SK-N-SH treated with all-trans-retinoic acid at 6 μM for 48 hours (cell line): Measurements from ENCODE around the gene MEG3.

Source experiments
- ATAC-seq: fragments of 200-7000 bp; cut with Tn5 transposase; 3 replicates; pipeline ENCODE4 v1.9.1; 2020; ENCODE audit warnings: mild to moderate bottlenecking, moderate library complexity
- ARNTL ChIP-seq: fragments of 450-650 bp; formaldehyde crosslinking; IDR thresholded peaks from 2 replicates; pipeline ENCODE4 v1.5.0; 2020; ENCODE audit warnings: low read depth, mild to moderate bottlenecking, moderate library complexity, borderline replicate concordance
- BACH2 ChIP-seq: fragments of 250-450 bp; sonication (Bioruptor Pico); IDR thresholded peaks from 2 replicates; pipeline ENCODE4 v1.9.0; 2021; ENCODE audit warnings: mild to moderate bottlenecking, borderline replicate concordance
- ESRRG ChIP-seq: fragments of 250-450 bp; sonication (Bioruptor Pico); IDR thresholded peaks from 2 replicates; pipeline ENCODE4 v1.6.1; 2021; ENCODE audit warnings: mild to moderate bottlenecking
- GLIS3 ChIP-seq: fragments of 250-450 bp; sonication (Bioruptor Pico); IDR thresholded peaks from 2 replicates; pipeline ENCODE4 v1.5.0; 2020; ENCODE audit warnings: mild to moderate bottlenecking, moderate library complexity
- ISL1 ChIP-seq: fragments of 250-450 bp; sonication (Bioruptor Pico); IDR thresholded peaks from 2 replicates; pipeline ENCODE4 v2.1.2; 2022; ENCODE audit warnings: mild to moderate bottlenecking, moderate library complexity
- OSR1 ChIP-seq: fragments of 250-450 bp; sonication (Bioruptor Pico); IDR thresholded peaks from 2 replicates; pipeline ENCODE4 v1.8.0; 2022; ENCODE audit warnings: moderate library complexity, mild to moderate bottlenecking, inconsistent platforms
- PPARA ChIP-seq: fragments of 250-450 bp; sonication (Bioruptor Pico); IDR thresholded peaks from 2 replicates; pipeline ENCODE4 v1.5.0; 2020; ENCODE audit warnings: mild to moderate bottlenecking, borderline replicate concordance
- RARB ChIP-seq: fragments of 250-450 bp; sonication (Bioruptor Pico); IDR thresholded peaks from 2 replicates; pipeline ENCODE4 v1.8.0; 2021; ENCODE audit warnings: mild to moderate bottlenecking, moderate library complexity
- SNAI2 ChIP-seq: fragments of 250-450 bp; sonication (Bioruptor Pico); IDR thresholded peaks from 2 replicates; pipeline ENCODE4 v1.5.0; 2020; ENCODE audit warnings: mild to moderate bottlenecking, moderate library complexity
- TCF4 ChIP-seq: fragments of 250-450 bp; sonication (Bioruptor Pico); IDR thresholded peaks from 2 replicates; pipeline ENCODE4 v1.8.0; 2021; ENCODE audit warnings: mild to moderate bottlenecking, moderate library complexity, borderline replicate concordance
- TOX ChIP-seq: fragments of 250-450 bp; sonication (Bioruptor Pico); IDR thresholded peaks from 2 replicates; pipeline ENCODE4 v1.8.0; 2021; ENCODE audit warnings: mild to moderate bottlenecking, moderate library complexity, borderline replicate concordance
- ZFP3 ChIP-seq: fragments of 250-450 bp; sonication (Bioruptor Pico); IDR thresholded peaks from 2 replicates; pipeline ENCODE4 v1.5.0; 2020; ENCODE audit warnings: mild to moderate bottlenecking, moderate library complexity
- ZFP30 ChIP-seq: fragments of 450-650 bp; formaldehyde crosslinking; IDR thresholded peaks from 2 replicates; pipeline ENCODE4 v1.5.0; 2022; ENCODE audit warnings: mild to moderate bottlenecking, moderate library complexity
- ZNF70 ChIP-seq: fragments of 450-650 bp; formaldehyde crosslinking; IDR thresholded peaks from 2 replicates; pipeline ENCODE4 v1.5.0; 2020; ENCODE audit warnings: mild to moderate bottlenecking, moderate library complexity
- ZNF8 ChIP-seq: fragments of 450-650 bp; formaldehyde crosslinking; IDR thresholded peaks from 2 replicates; pipeline ENCODE4 v1.5.0; 2020; ENCODE audit warnings: mild to moderate bottlenecking, moderate library complexity
- TF ChIP-seq, protein P1 (sequence below): fragments of 250-450 bp; sonication (Bioruptor Pico); IDR thresholded peaks from 2 replicates; pipeline ENCODE4 v1.8.0; 2020; ENCODE audit warnings: mild to moderate bottlenecking, moderate library complexity, borderline replicate concordance
- TF ChIP-seq, protein P2 (sequence below): fragments of 250-450 bp; sonication (Bioruptor Pico); IDR thresholded peaks from 2 replicates; pipeline ENCODE4 v1.5.1; 2020; ENCODE audit warnings: low read depth, mild to moderate bottlenecking, moderate library complexity
- TF ChIP-seq, protein P3 (sequence below): fragments of 250-450 bp; sonication (Bioruptor Pico); IDR thresholded peaks from 2 replicates; pipeline ENCODE4 v1.5.0; 2020; ENCODE audit warnings: mild to moderate bottlenecking, moderate library complexity
- TF ChIP-seq, protein P4 (sequence below): fragments of 250-450 bp; sonication (Bioruptor Pico); IDR thresholded peaks from 2 replicates; pipeline ENCODE4 v1.5.1; 2021; ENCODE audit warnings: mild to moderate bottlenecking, moderate library complexity
- TF ChIP-seq, protein P5 (sequence below): fragments of 250-450 bp; sonication (Bioruptor Pico); IDR thresholded peaks from 2 replicates; pipeline ENCODE4 v1.8.0; 2021; ENCODE audit warnings: low read depth, mild to moderate bottlenecking, moderate library complexity, borderline replicate concordance

The MEG3 gene

DNA sequence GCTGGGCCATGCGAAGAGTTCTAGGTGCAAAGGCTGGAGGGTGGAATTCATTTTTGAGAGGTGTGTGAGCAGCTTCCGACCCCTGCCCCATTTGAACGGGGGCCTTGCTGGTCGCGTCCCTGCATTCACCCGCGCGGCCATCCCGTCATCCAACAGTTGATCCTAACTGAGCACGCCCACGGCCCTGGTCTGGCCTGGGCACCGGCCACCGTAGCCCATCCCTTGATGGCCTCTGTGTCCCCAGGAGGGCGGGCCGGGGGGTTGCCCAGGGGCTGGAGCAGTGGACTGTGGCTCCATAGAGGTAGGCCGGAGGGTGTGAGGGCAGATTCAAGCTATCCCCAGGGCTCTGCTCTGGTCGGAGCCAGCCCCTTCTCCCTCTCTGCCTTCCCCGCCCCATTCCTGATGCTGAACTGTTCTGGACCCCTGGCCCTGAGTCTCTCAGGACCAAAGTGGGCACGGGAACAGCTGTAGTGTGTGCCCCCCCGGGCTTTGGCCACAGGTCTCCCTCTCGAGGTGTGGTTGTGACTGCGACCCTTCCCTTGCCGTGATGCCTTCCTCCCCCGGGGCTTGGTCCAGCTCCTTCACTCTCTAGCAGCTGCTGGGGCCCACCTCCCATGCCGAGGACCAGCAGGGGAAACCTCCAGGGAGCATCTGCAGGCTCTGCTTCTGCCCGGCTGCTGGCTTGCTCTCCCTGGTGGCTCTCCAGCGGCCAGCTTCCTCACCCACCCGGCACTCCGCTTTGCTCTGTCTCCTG lies 9.1 kb downstream of the MEG3 start (continued):
- TF ChIP-seq, protein P1, sequence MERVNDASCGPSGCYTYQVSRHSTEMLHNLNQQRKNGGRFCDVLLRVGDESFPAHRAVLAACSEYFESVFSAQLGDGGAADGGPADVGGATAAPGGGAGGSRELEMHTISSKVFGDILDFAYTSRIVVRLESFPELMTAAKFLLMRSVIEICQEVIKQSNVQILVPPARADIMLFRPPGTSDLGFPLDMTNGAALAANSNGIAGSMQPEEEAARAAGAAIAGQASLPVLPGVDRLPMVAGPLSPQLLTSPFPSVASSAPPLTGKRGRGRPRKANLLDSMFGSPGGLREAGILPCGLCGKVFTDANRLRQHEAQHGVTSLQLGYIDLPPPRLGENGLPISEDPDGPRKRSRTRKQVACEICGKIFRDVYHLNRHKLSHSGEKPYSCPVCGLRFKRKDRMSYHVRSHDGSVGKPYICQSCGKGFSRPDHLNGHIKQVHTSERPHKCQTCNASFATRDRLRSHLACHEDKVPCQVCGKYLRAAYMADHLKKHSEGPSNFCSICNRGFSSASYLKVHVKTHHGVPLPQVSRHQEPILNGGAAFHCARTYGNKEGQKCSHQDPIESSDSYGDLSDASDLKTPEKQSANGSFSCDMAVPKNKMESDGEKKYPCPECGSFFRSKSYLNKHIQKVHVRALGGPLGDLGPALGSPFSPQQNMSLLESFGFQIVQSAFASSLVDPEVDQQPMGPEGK (CRISPR knock-in tag) = no peak
- TF ChIP-seq ZFP3 (CRISPR knock-in tag) (no peak), RARB (no peak), ZFP30 (CRISPR knock-in tag) (no peak), TOX (CRISPR knock-in tag) (no peak)
- TF ChIP-seq, all 23 proteins: peak for 0

DNA sequence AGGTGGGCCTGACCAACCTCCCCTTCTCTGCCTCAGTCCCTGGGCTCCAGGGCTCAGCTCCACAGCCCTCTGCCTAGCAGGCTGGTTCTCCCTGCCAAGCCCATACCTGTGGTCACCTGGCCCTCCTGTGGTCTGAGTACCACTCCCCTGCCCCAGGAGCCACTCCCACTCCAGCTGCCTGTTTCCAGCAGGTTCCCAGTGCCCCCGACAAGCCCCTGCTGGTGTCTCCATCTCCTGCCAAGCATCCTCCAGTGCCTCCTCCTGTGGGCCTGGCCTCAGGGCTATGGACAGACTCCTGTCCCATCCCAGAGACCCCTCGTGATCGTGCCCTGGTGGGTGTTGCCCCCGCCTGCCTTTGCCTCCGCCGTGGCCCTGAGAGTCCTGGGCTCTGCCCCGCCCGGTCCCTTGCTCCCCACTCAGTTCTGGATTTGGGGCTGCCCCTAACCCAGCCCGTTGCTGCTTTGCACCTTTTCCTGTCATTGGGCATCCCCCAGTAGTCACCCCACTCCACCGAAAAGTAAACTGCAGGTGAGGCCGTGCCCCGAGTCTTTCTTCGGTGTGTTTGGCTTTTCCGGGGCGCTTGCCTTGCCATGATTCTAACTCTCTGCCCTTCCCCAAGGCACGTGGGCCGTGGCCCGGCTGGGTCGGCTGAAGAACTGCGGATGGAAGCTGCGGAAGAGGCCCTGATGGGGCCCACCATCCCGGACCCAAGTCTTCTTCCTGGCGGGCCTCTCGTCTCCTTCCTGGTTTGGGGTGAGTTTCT lies 9.8 kb downstream of the MEG3 start:
- TF ChIP-seq ISL1 (no peak), ZNF70 (CRISPR knock-in tag) (no peak), PPARA (no peak), ZFP30 (CRISPR knock-in tag) (no peak), TCF4 (CRISPR knock-in tag) (no peak), RARB (no peak), SNAI2 (CRISPR knock-in tag) (no peak), ZNF8 (no peak)
- TF ChIP-seq, protein P2, sequence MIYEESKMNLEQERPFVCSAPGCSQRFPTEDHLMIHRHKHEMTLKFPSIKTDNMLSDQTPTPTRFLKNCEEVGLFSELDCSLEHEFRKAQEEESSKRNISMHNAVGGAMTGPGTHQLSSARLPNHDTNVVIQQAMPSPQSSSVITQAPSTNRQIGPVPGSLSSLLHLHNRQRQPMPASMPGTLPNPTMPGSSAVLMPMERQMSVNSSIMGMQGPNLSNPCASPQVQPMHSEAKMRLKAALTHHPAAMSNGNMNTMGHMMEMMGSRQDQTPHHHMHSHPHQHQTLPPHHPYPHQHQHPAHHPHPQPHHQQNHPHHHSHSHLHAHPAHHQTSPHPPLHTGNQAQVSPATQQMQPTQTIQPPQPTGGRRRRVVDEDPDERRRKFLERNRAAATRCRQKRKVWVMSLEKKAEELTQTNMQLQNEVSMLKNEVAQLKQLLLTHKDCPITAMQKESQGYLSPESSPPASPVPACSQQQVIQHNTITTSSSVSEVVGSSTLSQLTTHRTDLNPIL (CRISPR knock-in tag) = no peak
- no peak for ATAC-seq

DNA sequence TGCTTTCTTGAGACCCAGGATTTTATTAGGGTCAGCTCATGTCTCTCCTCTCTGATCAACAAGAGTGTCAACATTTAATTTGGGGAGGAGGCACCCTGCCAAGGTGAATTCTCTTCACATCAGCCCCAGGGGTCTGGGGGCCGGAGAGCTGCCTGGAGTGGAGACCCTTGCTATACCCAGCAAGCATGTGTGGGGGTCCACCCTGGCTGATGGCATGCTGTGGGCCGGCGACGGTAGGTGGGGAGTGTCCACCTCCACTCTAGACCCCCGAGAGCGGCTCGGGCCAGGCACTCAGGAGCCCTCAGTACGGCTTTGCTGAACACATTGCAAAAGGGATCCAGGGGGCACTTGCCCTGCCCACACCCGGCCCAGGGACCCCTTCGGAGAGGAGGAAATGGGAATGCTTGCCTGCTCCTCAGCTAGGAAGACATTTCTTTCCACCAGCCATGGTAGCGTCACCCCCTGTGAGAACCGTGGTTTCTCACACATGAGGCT lies 10.4 kb downstream of the MEG3 start:
- ATAC-seq = no peak
- no peak for TF ChIP-seq ESRRG (CRISPR knock-in tag)
- TF ChIP-seq PPARA = no peak
- TF ChIP-seq RARB = no peak
- no peak for TF ChIP-seq ZFP30 (CRISPR knock-in tag)
- TF ChIP-seq ZNF8 = no peak
- no peak for TF ChIP-seq ARNTL
- TF ChIP-seq ZFP3 (CRISPR knock-in tag) = no peak
- TF ChIP-seq, protein P3, sequence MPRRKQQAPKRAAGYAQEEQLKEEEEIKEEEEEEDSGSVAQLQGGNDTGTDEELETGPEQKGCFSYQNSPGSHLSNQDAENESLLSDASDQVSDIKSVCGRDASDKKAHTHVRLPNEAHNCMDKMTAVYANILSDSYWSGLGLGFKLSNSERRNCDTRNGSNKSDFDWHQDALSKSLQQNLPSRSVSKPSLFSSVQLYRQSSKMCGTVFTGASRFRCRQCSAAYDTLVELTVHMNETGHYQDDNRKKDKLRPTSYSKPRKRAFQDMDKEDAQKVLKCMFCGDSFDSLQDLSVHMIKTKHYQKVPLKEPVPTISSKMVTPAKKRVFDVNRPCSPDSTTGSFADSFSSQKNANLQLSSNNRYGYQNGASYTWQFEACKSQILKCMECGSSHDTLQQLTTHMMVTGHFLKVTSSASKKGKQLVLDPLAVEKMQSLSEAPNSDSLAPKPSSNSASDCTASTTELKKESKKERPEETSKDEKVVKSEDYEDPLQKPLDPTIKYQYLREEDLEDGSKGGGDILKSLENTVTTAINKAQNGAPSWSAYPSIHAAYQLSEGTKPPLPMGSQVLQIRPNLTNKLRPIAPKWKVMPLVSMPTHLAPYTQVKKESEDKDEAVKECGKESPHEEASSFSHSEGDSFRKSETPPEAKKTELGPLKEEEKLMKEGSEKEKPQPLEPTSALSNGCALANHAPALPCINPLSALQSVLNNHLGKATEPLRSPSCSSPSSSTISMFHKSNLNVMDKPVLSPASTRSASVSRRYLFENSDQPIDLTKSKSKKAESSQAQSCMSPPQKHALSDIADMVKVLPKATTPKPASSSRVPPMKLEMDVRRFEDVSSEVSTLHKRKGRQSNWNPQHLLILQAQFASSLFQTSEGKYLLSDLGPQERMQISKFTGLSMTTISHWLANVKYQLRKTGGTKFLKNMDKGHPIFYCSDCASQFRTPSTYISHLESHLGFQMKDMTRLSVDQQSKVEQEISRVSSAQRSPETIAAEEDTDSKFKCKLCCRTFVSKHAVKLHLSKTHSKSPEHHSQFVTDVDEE = no peak
- TF ChIP-seq, protein P1 (CRISPR knock-in tag) = no peak
- no peak for TF ChIP-seq BACH2
- TF ChIP-seq OSR1 (CRISPR knock-in tag) = no peak
- TF ChIP-seq GLIS3 (CRISPR knock-in tag) = no peak
- TF ChIP-seq, protein P4, sequence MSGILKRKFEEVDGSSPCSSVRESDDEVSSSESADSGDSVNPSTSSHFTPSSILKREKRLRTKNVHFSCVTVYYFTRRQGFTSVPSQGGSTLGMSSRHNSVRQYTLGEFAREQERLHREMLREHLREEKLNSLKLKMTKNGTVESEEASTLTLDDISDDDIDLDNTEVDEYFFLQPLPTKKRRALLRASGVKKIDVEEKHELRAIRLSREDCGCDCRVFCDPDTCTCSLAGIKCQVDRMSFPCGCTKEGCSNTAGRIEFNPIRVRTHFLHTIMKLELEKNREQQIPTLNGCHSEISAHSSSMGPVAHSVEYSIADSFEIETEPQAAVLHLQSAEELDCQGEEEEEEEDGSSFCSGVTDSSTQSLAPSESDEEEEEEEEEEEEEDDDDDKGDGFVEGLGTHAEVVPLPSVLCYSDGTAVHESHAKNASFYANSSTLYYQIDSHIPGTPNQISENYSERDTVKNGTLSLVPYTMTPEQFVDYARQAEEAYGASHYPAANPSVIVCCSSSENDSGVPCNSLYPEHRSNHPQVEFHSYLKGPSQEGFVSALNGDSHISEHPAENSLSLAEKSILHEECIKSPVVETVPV (CRISPR knock-in tag) = no peak
- no peak for TF ChIP-seq ZNF70 (CRISPR knock-in tag)
- TF ChIP-seq, protein P2 (CRISPR knock-in tag) = no peak
- TF ChIP-seq TOX (CRISPR knock-in tag) = no peak
- TF ChIP-seq, protein P5, sequence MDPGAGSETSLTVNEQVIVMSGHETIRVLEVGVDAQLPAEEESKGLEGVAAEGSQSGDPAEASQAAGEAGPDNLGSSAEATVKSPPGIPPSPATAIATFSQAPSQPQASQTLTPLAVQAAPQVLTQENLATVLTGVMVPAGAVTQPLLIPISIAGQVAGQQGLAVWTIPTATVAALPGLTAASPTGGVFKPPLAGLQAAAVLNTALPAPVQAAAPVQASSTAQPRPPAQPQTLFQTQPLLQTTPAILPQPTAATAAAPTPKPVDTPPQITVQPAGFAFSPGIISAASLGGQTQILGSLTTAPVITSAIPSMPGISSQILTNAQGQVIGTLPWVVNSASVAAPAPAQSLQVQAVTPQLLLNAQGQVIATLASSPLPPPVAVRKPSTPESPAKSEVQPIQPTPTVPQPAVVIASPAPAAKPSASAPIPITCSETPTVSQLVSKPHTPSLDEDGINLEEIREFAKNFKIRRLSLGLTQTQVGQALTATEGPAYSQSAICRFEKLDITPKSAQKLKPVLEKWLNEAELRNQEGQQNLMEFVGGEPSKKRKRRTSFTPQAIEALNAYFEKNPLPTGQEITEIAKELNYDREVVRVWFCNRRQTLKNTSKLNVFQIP = no peak
- no peak for TF ChIP-seq SNAI2 (CRISPR knock-in tag)
- TF ChIP-seq, all 23 proteins: peak for 0
